ENCODE results near the gene MAPK8IP2.

GRCh38 chr22:50626850-50627641, 26.5 kb downstream of the MAPK8IP2 start:
- TF ChIP-seq, protein P1, sequence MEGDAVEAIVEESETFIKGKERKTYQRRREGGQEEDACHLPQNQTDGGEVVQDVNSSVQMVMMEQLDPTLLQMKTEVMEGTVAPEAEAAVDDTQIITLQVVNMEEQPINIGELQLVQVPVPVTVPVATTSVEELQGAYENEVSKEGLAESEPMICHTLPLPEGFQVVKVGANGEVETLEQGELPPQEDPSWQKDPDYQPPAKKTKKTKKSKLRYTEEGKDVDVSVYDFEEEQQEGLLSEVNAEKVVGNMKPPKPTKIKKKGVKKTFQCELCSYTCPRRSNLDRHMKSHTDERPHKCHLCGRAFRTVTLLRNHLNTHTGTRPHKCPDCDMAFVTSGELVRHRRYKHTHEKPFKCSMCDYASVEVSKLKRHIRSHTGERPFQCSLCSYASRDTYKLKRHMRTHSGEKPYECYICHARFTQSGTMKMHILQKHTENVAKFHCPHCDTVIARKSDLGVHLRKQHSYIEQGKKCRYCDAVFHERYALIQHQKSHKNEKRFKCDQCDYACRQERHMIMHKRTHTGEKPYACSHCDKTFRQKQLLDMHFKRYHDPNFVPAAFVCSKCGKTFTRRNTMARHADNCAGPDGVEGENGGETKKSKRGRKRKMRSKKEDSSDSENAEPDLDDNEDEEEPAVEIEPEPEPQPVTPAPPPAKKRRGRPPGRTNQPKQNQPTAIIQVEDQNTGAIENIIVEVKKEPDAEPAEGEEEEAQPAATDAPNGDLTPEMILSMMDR (IDR thresholded peaks at IDR 0.05), result no peak
- no peak for TF ChIP-seq POLR2A (IDR thresholded peaks at IDR 0.05)
